ENCODE measurements around the gene NUP214.

Gene NUP214

GRCh38 chr9:131276094-131276888, 150.9 kb downstream of the NUP214 start, which contains the start of gene FAM78A:
TSS of gene FAM78A (minus strand) at chr9:131276510. CDS start at chr9:131276179, 331 bp downstream.
- no peak for DNase-seq (ENCODE audit: low read depth in 1 of 2, low spot score in 1 of 2)

- no peak for DNase-seq (ENCODE audit: low read depth in 1 of 2, low spot score in 1 of 2)
Observed at GRCh38 chr9:131276891-131277286, 151.5 kb downstream of the NUP214 start.

- DNase-seq (ENCODE audit: low read depth in 1 of 2, low spot score in 1 of 2), result no peak
Observed at GRCh38 chr9:131277287-131277909, 152.0 kb downstream of the NUP214 start.

GRCh38 chr9:131277910-131278701, 152.7 kb downstream of the NUP214 start:
- DNase-seq (ENCODE audit: low read depth in 1 of 2, low spot score in 1 of 2), result peak; percentile 35 to 68

GRCh38 chr9:131278702-131279111, 153.3 kb downstream of the NUP214 start:
- DNase-seq (ENCODE audit: low read depth in 1 of 2, low spot score in 1 of 2), result no peak

GRCh38 chr9:131279196-131279862, 153.9 kb downstream of the NUP214 start:
- no peak for DNase-seq (ENCODE audit: low read depth in 1 of 2, low spot score in 1 of 2)

GRCh38 chr9:131279863-131280570, 154.6 kb downstream of the NUP214 start:
- DNase-seq (ENCODE audit: low read depth in 1 of 2, low spot score in 1 of 2), result no peak

- DNase-seq (ENCODE audit: low read depth in 1 of 2, low spot score in 1 of 2), result no peak
Observed at GRCh38 chr9:131280660-131281059, 155.3 kb downstream of the NUP214 start.

- DNase-seq (ENCODE audit: low read depth in 1 of 2, low spot score in 1 of 2), result no peak
Observed at GRCh38 chr9:131281119-131281965, 156.0 kb downstream of the NUP214 start.

- DNase-seq (ENCODE audit: low read depth in 1 of 2, low spot score in 1 of 2), result no peak
Observed at GRCh38 chr9:131282175-131282574, 156.8 kb downstream of the NUP214 start.

GRCh38 chr9:131282688-131283422, 157.5 kb downstream of the NUP214 start:
- no peak for DNase-seq (ENCODE audit: low read depth in 1 of 2, low spot score in 1 of 2)

All from activated CD4-positive, alpha-beta T cell treated with anti-CD3 and anti-CD28 coated beads, Interleukin-2, amount 50 U/mL, for 24 hours (primary cell).